ENCODE measurements around the gene EEF1A2.

The EEF1A2 gene

DNA sequence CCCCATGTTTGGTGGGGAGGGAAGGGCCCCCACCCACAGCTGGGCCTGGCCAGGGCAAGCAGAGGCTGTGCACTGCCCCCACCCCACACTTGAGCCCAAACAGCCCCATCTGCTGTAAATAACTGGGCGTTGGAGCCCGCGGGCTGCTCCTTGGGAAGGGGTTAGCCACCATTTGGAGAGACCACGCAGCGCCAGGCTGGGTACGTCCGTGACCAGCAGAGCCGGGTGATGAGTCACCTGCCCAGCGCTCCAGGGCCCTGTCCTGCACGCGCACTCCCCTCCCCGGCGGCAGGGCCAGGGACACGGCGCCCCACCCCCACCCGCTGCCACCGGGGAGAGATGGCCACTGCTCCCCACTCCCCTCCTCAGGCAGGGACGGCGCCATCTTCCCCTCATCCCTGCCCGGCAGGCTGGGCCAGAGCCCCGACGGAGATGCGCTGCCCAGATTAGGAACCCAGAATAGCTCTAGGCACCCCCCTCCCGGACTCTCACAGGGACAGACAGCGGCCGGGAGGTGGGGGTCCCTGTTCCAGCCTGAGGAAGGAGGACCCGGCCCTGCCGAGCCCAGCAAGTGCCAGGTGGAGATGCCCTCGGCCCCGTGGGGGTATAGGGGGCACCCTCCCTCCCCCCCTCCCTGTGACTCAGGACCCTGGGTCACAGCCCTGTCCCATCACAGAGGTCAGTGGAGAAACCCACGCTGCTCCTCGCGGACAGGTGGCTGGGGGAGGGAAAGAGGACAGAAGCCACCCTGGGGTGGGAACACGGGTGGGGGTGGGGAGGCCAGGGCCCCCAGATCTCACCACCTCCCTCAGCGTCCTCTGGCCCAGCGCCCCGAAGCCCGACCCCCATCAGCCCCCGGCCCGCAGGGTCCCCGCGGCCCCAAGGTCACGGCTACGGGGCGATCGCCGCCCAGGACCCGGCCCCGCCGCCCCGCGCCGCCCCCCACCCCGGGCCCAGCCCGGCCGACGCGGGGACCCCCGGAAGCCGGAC, 642 bp downstream of the EEF1A2 start:
- DNase-seq = no peak

DNA sequence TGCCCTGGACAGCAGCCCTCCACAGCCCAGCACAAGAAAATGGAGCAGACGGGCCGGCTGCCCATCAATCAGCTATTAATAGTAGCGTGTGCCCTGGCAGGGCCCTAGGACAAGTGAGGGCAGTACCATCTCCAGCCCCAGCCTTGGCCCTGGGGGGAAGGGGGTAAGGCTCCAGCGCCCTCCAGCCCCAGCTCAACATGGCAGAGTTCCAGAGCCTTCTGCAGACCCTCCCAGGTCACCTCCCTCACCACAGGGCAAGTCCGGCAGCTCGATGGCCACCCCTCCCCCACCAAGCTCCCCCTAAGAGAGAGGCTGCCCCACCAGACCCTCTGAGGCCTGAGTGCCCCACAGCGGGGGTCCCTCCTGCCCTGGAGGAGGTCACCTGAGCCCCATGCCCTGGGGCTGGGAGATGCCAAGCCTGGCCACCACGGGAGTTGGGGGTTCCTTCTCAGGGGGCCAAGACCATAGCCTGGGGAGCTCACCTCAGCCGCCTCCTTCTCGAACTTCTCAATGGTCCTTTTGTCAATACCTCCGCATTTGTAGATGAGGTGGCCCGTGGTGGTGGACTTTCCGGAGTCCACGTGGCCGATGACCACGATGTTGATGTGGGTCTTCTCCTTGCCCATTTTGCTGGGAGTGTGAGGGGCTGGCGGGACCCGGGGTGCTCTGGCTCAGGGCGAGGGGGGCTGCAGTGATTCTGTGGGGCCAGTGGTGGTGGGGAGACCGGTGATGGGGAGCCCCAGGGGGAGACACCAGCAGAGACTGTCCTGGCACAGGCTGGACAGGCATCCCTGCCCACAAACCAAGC, 1.5 kb downstream of the EEF1A2 start:
- DNase-seq = no peak

DNA sequence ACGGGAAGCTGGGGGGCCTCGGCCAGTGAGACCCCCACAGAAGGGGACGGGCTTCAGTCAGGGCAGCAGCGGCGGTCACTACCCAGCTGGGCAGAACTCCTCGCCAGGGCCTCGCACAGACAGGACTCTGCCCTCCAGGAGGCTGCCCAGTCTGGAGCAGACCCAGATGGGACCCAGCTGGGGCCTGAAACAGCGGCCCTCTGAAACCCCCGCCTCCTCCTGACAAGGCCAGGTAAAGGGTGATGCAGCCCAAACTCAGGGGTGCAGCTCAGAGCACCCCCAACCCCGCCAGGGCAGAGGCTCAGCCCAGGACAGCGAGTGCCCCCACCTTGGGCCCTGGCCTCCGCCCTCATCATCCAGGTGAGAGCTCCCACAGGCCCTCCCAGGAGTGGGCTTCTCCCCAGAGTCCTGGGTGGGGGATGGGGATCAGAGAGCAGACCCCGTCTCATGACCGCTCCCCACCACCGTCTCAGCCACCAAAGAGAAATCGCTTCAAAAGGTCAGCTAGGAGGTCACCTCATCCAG, 2.2 kb downstream of the EEF1A2 start:
- DNase-seq = no peak

DNA sequence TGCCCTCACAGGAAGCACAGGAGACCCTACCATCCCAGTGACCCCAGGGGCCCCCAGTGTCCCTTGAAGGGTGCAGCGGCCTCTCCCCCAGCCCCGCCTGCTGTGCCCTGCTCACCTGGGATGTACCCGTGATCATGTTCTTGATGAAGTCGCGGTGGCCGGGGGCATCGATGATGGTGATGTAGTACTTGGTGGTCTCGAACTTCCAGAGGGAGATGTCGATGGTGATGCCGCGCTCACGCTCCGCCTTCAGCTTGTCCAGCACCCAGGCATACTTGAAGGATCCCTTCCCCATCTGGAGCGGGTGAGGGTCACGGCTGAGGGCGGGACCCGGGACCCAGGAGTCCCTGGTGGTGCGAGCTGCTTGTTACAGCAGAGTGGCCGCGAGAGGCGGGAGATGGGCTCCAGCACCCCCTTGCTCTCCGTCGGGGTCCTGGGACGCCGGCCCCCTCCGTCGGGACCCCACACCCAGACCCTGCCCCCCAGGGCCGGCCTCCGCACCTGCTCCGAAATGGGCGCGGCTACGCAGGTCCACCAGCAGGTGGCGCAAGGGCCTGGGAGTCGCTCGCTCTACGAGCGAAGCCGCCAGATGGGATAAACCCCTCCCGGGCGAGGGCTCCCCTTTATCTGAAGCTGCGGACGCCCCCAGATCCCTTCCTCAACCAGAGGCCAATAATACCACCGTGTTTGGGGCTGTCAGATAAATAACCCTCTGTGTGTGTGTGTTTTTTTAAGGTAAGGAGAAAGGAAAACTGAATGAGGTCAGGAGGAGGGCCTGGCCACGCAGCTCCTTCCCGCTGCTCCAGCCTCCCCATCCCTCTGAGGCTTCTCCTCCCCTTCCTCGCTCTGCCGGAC, 2.9 kb downstream of the EEF1A2 start:
- DNase-seq = peak; percentile 73

DNA sequence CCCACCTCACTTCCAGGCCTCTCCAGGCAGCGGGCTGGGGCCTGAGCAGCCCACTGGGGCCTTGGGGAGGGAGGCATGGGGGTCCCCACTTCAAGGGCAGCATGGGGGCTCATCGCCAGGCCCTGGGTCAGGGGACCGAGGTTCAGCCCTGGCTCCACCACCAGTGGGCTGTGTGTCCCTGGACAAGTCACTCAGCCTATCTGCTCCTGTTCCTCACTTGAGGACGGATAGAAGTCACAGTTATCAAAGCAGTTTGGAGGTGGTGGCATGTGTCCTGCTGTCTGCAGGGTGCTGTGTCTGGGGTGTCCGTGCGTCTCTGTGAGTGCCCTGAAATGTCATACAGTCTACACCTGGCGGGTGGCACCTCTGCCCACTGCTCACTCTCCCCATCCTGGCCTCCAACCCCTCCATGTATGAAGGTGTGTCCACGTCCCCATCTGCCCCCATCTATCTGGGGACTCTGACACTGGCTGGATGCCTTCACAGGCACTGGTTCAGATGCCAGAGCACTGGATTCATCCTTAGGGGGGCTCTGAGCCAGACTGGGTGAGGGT, 3.6 kb downstream of the EEF1A2 start:
- no peak for DNase-seq

DNA sequence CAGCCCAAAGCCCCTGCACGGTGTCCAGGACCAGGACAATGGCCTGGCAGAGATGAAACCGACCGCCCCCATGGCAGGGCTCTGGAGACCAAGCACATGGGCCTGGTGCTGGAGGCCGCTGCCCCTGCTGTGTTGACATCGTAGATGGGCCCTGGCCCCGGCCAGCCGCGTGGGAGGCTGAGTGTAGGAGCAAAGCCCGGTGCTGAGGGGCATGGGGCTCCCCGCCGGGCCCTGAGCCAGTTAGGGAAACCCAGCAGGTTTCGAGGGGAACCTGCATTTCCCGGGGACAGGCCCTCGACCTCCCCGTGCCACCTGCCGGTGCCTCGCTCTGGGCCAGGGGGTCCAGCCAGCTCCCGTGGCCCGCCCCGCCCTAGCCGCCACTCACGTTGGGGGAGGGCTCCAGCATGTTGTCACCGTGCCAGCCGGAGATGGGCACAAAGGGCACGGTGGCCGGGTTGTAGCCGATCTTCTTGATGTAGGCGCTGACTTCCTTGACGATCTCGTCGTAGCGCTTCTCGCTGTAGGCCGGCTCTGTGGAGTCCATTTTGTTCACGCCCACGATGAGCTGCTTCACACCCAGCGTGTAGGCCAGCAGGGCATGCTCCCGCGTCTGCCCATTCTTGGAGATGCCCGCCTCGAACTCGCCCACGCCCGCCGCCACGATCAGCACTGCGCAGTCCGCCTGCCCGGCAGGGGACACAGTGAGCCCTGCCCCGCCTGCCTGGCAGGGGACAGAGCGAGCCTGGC, 4.3 kb downstream of the EEF1A2 start:
- no peak for DNase-seq

DNA sequence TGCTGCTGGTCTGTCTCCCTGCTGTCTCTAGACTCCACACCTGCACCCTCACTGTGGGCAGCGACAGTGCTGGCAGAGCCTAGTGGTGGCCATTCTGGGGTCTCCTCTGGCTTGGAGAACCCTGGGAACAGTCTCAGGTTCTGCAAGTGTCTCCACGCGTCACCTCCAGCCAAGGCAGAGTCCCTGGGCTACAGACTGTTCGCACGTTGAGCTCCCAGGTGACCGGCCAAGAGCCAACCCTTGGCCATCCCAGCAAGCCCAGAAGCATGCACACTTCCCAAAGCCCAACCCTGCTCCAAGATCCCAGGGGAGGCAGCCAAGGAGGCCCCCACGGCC, 4.8 kb downstream of the EEF1A2 start:
- no peak for DNase-seq

DNA sequence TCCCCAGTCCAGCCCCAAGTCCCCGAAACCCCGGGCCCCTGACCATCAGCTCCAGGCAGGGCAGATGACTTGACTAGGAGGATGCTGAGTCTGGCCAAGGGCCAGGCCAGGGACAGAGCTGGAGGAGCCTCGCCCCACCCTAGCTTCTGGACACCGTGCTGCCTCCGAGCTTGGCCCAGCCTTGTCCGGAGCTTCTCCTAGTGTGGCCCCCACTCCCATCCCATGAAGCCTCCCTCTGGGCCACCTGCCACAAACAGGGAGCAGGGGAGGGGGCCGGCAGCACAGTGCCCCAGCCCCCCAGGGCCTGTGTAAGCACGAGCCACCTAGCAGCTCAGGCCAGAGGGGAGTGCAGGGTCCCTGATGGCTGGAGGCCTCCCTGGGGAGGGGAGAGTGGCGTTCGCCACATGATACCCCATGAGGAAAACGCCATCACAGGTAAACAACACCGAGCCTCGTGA, 5.3 kb downstream of the EEF1A2 start:
- no peak for DNase-seq

DNA sequence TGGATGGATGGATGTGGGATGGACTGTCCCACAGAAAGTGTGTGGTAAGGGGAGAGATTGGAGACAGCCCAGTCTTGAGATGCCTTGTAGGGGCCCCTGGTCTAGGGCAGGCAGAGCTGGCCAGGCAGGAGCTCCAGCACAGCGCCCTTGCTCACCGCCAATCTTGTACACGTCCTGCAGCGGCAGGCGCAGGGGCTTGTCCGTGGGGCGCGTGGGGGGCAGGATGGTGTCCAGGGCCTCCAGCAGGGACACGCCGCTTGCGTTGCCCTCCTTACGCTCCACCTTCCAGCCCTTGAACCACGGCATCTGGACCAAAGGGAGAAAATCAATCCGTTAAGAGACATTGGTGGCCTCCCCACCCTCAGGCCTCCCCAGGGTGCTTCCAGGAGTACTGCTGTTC, 5.9 kb downstream of the EEF1A2 start:
- DNase-seq = no peak

DNA sequence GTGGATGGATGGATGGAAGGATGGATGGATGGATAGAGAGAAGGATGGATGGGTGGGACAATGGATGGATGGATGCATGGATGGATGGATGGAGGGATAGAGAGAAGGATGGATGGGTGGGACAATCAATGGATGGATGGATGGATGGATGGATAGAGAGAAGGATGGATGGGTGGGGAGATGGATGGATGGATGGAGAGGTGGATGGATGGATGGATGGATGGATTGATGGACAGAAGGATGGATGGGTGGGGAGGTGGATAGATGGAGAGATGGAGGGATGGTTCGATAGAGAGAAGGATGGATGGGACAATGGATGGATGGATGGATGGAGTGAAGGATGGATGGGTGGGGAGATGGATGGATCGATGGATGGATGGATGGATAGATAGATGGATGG, 6.4 kb downstream of the EEF1A2 start:
- no peak for DNase-seq

DNA sequence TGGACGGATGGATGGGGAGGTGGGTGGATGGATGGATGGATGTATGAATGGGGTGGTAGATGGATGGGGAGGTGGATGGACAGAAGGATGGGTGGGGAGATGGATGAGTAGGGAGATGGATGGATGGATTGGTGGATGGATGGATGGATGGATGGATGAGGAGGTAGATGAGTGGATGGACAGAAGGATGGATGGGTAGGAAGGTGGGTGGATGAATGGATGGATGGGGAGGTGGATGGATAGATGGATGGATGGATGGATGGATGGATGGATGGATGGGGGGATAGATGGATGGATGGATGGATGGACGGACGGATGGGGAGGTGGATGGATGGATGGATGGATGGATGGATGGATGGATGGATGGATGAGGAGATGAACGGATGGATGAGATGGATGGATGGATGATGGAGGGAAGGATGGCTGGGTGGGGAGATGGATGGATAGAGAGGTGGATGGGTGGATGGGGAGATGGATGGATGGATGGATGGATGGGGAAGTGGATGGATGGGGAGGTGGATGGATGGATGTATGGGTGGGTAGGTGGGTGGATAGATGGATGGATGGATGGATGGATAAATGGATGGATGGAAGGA, 7.2 kb downstream of the EEF1A2 start:
- DNase-seq = no peak

DNA sequence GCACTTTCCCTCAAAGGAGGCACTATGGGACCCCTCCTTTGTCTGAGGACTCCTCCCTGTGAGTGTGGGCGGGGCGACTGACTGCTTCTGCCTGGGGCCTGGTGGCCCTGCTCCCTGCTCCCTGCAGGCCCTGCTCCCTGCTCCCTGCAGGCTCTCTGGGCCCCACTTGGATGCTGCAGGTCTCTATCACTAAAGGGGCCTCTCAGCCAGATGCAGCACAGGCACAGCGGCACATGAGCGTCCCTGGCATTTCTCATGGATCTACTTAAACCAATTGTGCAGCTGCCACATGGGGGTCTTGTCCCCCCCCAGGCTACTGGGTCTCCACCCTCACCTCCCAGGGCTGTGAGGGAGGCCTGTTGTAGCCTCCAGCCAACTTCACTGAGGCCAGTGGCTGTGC, 7.8 kb downstream of the EEF1A2 start:
- no peak for DNase-seq

DNA sequence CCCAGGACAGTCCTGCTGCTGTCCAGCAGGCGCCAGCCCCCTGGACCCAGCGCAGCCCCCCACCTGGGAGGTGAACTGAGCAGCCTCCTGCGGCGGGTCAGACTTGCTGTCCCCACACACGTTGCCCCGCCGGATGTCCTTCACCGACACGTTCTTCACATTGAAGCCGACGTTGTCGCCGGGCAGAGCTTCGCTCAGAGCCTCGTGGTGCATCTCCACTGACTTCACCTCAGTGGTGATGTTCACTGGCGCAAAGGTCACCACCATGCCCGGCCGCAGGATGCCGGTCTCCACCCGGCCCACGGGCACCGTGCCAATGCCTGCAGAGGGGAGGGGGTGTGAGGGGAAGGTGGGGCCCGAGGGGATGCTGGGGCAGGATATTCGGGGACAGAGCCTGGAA, 8.5 kb downstream of the EEF1A2 start:
- DNase-seq = no peak

DNA sequence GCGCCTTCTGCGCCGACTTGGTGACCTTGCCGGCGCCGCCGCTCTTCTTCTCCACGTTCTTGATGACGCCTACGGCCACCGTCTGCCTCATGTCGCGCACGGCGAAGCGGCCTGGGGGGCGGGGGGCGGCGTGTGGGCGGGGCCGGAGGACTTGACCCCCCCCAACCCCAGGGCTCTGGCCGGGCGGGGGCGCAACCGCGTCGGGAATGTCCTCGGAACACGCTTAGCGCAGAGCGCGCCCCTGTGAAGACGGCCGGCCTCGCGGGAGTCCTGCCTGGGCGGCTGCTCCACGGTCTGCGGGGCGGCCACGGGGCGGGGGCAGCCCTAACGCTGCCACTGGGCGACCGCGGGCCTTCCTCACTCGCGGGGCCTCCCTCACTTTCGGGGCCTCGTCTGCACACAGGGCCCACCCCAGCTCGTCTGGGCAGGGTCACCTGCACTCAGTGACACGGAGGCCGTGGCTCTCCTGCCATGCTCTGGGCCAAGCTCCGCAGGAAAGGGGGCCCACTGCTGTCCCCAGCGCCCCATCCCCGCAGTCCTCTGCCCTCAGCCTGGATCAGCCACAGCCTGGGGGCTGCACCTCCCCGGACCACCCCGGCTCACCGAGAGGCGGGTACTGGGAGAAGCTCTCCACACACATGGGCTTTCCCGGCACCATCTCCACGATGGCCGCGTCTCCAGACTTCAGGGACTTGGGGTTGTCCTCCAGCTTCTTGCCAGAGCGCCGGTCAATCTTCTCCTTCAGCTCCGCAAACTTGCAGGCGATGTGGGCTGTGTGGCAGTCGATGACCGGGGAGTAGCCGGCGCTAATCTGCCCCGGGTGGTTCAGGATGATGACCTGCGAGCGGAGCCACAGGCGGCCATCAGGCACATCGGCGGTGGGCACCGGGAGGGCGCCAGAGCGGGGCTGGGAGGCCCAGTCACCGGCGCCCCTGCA, 10.3 kb downstream of the EEF1A2 start:
- DNase-seq = no peak

DNA sequence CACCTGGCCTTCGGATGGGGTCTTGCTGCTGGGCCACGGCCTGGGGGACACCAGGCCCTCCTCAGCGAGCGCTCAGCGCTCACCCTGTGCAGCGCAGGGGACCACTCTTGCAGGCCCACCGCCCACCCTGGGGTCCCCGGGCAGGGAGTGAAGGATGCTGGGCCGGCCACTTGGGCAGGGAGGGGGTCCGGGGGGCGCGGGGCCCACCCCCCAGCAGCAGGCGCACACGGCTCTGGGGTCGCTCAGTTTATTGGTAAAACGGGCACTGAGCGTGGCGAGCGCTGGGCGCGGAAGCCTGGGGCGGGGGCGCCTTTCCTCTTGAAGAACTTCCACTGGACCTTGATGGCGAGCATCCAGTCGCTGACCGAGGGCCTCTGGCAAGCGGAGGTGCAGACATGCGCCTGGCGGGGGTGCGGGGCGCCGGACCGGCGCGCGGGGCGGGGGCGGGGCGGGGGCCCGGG, 11.1 kb downstream of the EEF1A2 start:
- no peak for DNase-seq

DNA sequence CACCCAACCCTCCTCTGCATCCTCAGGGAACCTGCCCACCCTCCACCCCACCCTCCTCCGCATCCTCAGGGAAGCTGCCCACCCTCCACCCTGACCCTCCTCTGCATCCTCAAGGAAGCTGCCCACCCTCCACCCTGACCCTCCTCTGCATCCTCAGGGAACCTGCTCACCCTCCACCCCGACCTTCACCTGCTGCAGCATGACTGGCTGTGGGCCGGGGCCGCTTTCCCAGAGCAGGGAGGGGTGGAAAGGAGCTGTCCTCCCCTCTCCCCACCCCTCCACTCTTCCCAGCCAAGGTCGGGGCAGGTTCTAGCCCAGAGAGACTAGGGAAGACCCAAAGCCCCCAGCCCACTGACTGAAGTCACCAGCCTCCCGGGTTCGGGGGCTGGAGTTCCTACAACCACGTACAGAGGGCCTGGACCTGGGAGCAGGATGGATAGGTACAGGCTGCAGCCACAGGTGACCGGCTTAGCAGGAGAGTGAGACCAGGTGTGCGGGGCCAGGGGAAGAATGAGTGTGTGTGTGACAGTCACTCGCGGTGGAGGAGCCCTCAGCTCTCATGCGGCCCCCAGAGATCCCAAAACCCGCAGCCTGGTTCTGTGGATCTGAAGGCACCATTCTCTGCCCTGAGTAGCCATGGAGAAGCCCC, 11.6 kb downstream of the EEF1A2 start:
- no peak for DNase-seq

DNA sequence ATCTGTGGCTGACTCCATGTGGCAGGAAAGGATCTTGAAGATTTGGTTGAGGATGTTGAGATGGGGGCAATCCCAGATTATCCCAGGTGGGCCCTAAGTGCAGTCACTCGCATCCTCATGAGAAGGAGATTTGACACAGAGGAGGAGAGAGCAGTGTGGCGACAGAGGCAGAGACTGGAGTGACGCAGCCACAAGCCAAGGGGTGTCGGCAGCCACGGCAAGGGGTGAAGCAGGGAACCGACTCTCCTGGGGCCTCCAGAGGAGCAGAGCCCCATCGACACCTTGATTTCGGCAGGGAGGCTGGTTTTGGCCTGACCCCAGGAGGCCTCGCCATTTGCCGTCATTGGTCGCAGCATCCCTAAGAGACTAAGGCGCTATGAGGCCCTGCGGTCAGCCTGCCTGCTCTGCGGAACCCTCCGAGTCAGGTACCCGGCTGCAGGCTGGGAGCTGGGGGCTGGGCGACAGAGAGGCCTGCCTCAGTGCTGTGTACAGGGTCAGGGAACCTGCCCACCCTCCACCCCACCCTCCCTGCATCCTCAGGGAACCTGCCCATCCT, 12.5 kb downstream of the EEF1A2 start:
- no peak for DNase-seq

DNA sequence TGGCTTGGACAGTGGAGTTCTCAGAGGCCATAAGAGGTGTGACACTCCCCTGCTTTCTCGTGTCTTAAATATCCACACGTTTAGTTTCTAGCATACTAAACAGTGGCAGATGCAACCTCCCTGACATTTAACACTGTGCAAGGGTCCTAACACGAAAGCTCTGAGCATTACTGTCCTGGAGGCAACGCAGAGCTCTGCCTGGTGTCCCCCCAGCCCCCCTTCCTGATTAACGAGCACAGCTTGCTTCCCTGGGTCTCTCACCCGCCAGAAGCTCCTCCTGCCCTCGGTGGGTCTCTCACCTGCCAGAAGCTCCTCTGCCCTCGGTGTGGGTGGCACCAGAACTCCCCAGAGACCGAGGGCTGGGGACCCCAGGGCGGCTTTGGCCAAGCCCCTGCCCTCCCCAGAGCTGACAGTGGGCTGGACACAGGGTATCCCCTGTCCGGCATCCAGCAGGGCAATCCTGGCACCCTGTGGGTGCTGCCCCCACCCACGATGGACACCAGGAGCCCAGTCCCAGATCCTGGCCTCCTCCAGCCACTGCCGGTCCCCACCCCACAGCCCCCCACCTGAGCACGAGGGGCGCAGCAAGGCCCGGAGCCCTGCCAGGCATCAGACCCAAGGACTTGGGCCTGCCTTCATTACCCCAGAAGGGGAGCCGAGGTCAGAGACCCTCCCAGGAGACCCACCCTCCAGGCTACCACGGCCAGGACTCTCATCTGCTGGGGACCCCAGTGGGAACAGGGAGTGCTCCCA, 14.1 kb downstream of the EEF1A2 start:
- DNase-seq = no peak
